Hematopoietic multipotent progenitor cell treated with erythropoietin and hydrocortisone succinate and interleukin-3 and kit ligand, for 6 days (in vitro differentiated cells): ENCODE data around the gene UNG.
"Not testable (repeated sequence)": the region's sequence is repeated elsewhere in the genome, so short reads cannot be mapped to it uniquely, and the experiment has no call there.

Experiments
- DNase-seq: peaks from one replicate; pipeline ENCODE4 v3.0.0-alpha.2; 2015

The UNG gene

GRCh38 chr12:109124878-109125648 is 27.7 kb downstream of the UNG start:
- no peak for DNase-seq

- no peak for DNase-seq
Measured at GRCh38 chr12:109125791-109126190, 28.4 kb downstream of the UNG start.

DNA sequence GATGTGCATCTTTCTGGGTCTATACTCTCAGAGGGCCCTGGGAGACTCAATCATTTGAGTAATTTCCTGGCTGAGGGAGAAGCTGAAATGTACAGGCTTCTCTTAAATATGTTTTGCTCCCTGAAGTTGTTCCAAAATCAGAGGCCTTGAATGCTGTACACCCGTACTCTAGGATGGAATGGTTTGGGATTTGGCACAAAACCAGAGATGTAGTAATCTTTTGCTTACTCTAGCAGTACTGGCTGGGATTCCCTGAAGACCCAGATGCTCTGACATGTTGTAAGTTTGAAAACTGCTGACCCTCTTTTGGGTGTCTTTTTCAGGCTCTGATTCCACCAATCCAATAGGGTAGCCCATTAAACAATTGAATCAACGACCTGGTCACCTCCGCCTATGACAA is 29.4 kb downstream of the UNG start:
- no peak for DNase-seq

GRCh38 chr12:109127533-109128242 is 30.3 kb downstream of the UNG start:
- no peak for DNase-seq

- no peak for DNase-seq
Measured at GRCh38 chr12:109130297-109131153, 33.1 kb downstream of the UNG start.

GRCh38 chr12:109131154-109132050 is 34.0 kb downstream of the UNG start:
- DNase-seq: no peak

GRCh38 chr12:109134186-109134917 is 37.0 kb downstream of the UNG start:
- peak; percentile 45 for DNase-seq

DNA sequence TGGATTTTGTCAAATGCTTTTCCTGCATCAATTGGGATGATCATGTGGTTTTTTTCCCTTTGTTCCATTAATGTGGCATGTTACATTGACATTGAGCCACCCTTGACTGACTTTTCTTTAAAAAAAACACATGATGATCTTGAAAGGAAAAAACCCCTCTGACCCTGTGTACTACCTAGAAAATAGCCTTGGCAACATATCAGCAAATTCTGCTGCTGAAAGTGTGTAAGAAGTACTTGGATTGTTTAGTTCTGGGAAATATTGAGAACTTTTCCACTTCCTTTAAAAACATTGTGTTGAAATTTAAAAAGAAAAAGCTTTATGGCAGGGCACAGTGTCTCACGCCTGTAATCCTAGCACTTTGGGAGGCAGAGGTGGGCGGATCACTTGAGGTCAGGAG is 39.7 kb downstream of the UNG start:
- no peak for DNase-seq

GRCh38 chr12:109139360-109139759 is 42.0 kb downstream of the UNG start:
- DNase-seq: no peak

DNA sequence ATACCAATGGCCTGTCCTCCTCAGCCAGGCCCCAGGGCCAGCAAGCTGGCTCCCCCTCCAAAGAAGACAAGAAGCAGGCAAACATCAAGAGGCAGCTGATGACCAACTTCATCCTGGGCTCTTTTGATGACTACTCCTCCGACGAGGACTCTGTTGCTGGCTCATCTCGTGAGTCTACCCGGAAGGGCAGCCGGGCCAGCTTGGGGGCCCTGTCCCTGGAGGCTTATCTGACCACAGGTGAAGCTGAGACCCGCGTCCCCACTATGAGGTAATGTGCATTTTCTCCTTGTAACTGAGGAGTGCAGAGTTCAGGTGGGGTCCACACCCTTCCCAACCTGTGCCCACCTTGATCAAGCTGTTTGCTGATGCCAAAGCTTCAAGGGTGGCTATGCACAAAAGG is 42.4 kb downstream of the UNG start:
- DNase-seq: no peak

- DNase-seq: no peak
Measured at GRCh38 chr12:109140560-109140959, 43.2 kb downstream of the UNG start.

GRCh38 chr12:109144224-109144623 is 46.8 kb downstream of the UNG start:
- DNase-seq: no peak

- DNase-seq: not testable (repeated sequence)
Measured at GRCh38 chr12:109147126-109147525, 49.7 kb downstream of the UNG start.

GRCh38 chr12:109147954-109148353 is 50.6 kb downstream of the UNG start:
- no peak for DNase-seq

DNA sequence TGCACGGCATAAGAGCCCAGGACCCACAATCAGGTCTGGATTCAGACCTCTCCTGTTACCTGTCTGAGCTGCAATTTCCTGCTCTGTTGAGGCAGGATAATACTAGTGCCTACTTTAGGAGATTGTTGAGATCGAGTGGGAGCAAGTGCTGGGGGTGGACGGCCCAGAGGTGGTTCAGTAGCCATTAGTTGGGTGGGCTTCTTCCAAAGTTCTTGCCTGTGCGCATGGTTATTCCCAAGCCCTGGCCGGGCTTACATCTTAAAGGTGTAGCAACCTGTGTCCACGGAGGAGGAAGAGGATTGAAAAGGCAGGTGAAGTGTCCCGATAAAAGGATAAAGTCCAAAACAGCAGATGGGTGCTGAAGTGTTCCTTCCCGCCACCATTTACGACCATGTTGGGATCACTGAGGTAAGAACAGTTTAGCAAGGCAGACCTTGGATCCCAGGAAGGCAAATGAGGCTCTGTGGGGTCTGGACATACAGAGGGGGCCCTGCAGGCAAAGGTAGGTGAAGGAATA is 52.8 kb downstream of the UNG start:
- DNase-seq: no peak

GRCh38 chr12:109151457-109151856 is 54.1 kb downstream of the UNG start:
- DNase-seq: no peak

DNA sequence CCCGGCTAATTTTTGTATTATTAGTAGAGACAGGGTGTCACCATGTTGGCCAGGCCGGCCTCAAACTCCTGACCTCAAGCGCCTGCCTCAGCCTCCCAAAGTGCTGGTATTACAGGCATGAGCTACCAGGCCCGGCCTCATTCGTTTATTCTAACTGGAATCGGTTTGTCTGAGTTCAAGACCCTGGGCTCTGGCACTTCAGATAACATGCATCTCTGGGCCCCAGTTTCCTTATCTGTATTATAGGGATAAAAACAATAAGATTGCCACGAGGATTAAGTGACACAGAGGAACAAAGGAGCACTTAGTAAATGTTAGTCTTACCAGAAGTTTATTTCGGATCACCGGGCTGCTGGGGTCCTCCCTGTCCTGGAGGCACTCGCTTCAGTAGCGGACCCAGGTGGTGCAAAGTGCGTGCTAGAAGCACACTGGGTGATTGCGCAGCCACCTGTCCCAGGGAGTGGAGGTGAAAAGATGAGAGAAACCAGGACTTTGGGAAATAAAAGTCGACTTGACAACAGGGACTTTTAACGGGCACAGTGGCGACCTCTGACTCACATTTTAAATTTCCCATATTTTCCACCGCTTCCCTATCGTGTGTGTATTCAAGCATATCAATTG is 56.5 kb downstream of the UNG start:
- peak; percentile 68 for DNase-seq

- peak; percentile 88 for DNase-seq
Measured at GRCh38 chr12:109154451-109155438, 57.3 kb downstream of the UNG start.

DNA sequence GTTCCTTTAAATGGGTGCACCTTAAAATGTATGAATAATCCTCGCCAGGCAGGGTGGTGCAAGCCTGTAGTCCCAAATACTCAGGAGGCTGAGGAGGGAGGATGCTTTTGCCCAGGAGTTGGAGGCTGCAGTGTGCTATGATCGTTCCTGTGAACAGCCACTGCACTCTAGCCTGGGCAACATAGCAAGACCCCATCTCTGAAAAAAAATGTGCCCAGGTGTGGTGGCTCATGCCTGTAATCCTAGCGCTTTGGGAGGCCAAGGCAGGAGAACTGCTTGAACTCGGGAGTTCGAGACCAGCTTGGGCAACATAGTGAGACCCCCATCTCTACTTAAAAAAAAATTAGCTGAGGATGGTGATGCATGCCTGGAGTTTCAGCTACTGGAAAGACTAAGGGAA is 58.6 kb downstream of the UNG start:
- DNase-seq: no peak

DNA sequence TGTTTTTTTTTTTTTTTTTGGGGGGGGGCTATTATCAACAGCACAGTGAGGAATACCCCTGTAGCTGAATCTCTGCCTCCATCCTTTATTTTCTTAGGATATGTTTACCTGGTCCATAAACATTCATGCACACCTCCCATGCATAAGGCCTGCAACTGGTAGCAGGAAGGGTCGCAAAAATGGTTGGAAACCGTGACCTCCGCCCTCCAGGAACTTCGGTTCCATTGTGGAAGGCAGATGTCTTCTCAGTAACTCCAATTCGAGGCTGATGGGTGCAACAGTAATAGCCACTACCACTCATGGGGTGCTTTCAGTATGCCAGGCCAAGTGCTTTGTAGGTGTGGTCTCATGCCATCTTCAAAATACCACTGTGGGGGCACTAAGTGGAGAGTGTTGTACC is 59.2 kb downstream of the UNG start:
- no peak for DNase-seq
